HEK293 (cell line): ENCODE results near the gene KLK1.

Experiments used
- BCL11A ChIP-seq: fragments of 450-650 bp; formaldehyde crosslinking; IDR thresholded peaks from 2 replicates; pipeline ENCODE4 v1.5.1; 2016; ENCODE audit warnings: low read depth, missing biosample characterization, missing genetic modification characterization
- SCRT1 ChIP-seq: fragments of 450-650 bp; formaldehyde crosslinking; IDR thresholded peaks from 2 replicates; pipeline ENCODE4 v1.5.1; 2016; ENCODE audit warnings: missing biosample characterization, missing genetic modification characterization, borderline replicate concordance
- YY1 ChIP-seq: fragments of 450-650 bp; formaldehyde crosslinking; IDR thresholded peaks from 2 replicates; pipeline ENCODE4 v1.5.1; 2018; ENCODE audit warnings: missing biosample characterization, missing genetic modification characterization
- ZNF16 ChIP-seq: fragments of 450-650 bp; formaldehyde crosslinking; IDR thresholded peaks from 2 replicates; pipeline ENCODE4 v1.5.1; 2016; ENCODE audit warnings: low read depth, missing biosample characterization, missing genetic modification characterization
- ZNF23 ChIP-seq: fragments of 450-650 bp; formaldehyde crosslinking; IDR thresholded peaks from 2 replicates; pipeline ENCODE4 v1.5.1; 2016; ENCODE audit warnings: missing biosample characterization, missing genetic modification characterization, borderline replicate concordance
- ZNF248 ChIP-seq: fragments of 450-650 bp; formaldehyde crosslinking; IDR thresholded peaks from 2 replicates; pipeline ENCODE4 v1.5.1; 2017; ENCODE audit warnings: missing biosample characterization, missing genetic modification characterization
- ZNF292 ChIP-seq: fragments of 450-650 bp; formaldehyde crosslinking; IDR thresholded peaks from 2 replicates; pipeline ENCODE4 v1.5.1; 2016; ENCODE audit warnings: low read depth, missing biosample characterization, missing genetic modification characterization, borderline replicate concordance
- ZNF768 ChIP-seq: fragments of 450-650 bp; formaldehyde crosslinking; IDR thresholded peaks from 2 replicates; pipeline ENCODE4 v1.5.1; 2018; ENCODE audit warnings: missing biosample characterization, mild to moderate bottlenecking, missing genetic modification characterization
- TF ChIP-seq, protein P1 (sequence below): fragments of 450-650 bp; formaldehyde crosslinking; IDR thresholded peaks from 2 replicates; pipeline ENCODE4 v1.5.1; 2016; ENCODE audit warnings: missing biosample characterization, missing genetic modification characterization
- TF ChIP-seq, protein P2 (sequence below): fragments of 450-650 bp; formaldehyde crosslinking; IDR thresholded peaks from 2 replicates; pipeline ENCODE4 v1.5.1; 2017; ENCODE audit warnings: missing biosample characterization, mild to moderate bottlenecking, missing genetic modification characterization, moderate library complexity
- TF ChIP-seq, protein P3 (sequence below): fragments of 450-650 bp; formaldehyde crosslinking; IDR thresholded peaks from 2 replicates; pipeline ENCODE4 v1.5.1; 2016; ENCODE audit warnings: missing biosample characterization, missing genetic modification characterization
- TF ChIP-seq, protein P4 (sequence below): fragments of 450-650 bp; formaldehyde crosslinking; IDR thresholded peaks from 2 replicates; pipeline ENCODE4 v1.5.1; 2016; ENCODE audit warnings: missing biosample characterization, missing genetic modification characterization, low read depth

DNA sequence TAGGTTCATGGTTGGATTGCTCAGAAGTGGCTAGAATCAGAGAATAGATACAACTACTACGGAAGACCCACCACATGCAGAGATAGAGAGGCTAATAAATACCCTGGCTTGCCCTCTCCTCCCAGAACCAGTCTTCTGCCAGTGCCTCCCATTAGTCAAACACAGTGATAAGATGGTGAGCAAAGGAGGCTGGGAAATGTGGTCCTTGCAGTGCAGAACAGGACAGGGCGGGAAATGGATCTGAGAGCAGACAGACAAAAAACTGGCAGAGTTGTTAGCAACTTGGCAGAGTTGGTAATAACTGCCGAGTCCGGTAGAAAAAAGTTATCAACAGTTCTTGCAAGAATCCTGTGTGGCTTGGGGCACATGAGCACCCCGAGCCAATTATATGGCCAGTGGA, 8.7 kb downstream of the KLK1 start:
- no peak for TF ChIP-seq YY1 (tag by site-specific recombination)
- TF ChIP-seq, protein P1, sequence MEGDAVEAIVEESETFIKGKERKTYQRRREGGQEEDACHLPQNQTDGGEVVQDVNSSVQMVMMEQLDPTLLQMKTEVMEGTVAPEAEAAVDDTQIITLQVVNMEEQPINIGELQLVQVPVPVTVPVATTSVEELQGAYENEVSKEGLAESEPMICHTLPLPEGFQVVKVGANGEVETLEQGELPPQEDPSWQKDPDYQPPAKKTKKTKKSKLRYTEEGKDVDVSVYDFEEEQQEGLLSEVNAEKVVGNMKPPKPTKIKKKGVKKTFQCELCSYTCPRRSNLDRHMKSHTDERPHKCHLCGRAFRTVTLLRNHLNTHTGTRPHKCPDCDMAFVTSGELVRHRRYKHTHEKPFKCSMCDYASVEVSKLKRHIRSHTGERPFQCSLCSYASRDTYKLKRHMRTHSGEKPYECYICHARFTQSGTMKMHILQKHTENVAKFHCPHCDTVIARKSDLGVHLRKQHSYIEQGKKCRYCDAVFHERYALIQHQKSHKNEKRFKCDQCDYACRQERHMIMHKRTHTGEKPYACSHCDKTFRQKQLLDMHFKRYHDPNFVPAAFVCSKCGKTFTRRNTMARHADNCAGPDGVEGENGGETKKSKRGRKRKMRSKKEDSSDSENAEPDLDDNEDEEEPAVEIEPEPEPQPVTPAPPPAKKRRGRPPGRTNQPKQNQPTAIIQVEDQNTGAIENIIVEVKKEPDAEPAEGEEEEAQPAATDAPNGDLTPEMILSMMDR (tag by site-specific recombination), result no peak
- no peak for TF ChIP-seq BCL11A (tag by site-specific recombination)
- no peak for TF ChIP-seq ZNF768 (tag by site-specific recombination)
- TF ChIP-seq ZNF23 (tag by site-specific recombination), result no peak
- no peak for TF ChIP-seq SCRT1
- TF ChIP-seq, protein P2, sequence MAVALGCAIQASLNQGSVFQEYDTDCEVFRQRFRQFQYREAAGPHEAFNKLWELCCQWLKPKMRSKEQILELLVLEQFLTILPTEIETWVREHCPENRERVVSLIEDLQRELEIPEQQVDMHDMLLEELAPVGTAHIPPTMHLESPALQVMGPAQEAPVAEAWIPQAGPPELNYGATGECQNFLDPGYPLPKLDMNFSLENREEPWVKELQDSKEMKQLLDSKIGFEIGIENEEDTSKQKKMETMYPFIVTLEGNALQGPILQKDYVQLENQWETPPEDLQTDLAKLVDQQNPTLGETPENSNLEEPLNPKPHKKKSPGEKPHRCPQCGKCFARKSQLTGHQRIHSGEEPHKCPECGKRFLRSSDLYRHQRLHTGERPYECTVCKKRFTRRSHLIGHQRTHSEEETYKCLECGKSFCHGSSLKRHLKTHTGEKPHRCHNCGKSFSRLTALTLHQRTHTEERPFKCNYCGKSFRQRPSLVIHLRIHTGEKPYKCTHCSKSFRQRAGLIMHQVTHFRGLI, result no peak
- TF ChIP-seq ZNF292 (tag by site-specific recombination), result no peak
- TF ChIP-seq, protein P3, sequence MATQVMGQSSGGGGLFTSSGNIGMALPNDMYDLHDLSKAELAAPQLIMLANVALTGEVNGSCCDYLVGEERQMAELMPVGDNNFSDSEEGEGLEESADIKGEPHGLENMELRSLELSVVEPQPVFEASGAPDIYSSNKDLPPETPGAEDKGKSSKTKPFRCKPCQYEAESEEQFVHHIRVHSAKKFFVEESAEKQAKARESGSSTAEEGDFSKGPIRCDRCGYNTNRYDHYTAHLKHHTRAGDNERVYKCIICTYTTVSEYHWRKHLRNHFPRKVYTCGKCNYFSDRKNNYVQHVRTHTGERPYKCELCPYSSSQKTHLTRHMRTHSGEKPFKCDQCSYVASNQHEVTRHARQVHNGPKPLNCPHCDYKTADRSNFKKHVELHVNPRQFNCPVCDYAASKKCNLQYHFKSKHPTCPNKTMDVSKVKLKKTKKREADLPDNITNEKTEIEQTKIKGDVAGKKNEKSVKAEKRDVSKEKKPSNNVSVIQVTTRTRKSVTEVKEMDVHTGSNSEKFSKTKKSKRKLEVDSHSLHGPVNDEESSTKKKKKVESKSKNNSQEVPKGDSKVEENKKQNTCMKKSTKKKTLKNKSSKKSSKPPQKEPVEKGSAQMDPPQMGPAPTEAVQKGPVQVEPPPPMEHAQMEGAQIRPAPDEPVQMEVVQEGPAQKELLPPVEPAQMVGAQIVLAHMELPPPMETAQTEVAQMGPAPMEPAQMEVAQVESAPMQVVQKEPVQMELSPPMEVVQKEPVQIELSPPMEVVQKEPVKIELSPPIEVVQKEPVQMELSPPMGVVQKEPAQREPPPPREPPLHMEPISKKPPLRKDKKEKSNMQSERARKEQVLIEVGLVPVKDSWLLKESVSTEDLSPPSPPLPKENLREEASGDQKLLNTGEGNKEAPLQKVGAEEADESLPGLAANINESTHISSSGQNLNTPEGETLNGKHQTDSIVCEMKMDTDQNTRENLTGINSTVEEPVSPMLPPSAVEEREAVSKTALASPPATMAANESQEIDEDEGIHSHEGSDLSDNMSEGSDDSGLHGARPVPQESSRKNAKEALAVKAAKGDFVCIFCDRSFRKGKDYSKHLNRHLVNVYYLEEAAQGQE, result no peak
- TF ChIP-seq ZNF16 (tag by site-specific recombination), result no peak
- TF ChIP-seq, protein P4, sequence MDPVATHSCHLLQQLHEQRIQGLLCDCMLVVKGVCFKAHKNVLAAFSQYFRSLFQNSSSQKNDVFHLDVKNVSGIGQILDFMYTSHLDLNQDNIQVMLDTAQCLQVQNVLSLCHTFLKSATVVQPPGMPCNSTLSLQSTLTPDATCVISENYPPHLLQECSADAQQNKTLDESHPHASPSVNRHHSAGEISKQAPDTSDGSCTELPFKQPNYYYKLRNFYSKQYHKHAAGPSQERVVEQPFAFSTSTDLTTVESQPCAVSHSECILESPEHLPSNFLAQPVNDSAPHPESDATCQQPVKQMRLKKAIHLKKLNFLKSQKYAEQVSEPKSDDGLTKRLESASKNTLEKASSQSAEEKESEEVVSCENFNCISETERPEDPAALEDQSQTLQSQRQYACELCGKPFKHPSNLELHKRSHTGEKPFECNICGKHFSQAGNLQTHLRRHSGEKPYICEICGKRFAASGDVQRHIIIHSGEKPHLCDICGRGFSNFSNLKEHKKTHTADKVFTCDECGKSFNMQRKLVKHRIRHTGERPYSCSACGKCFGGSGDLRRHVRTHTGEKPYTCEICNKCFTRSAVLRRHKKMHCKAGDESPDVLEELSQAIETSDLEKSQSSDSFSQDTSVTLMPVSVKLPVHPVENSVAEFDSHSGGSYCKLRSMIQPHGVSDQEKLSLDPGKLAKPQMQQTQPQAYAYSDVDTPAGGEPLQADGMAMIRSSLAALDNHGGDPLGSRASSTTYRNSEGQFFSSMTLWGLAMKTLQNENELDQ, result no peak
- TF ChIP-seq ZNF248 (tag by site-specific recombination), result no peak
